HG02870 (cell line): Measurements from ENCODE around the gene RCC2.

Experiments used
- ATAC-seq: cut with Tn5 transposase; IDR thresholded peaks from one replicate; pipeline ENCODE4 v1.9.1; 2021; ENCODE audit warnings: mild to moderate bottlenecking, moderate library complexity; ENCODE audit not compliant: unreplicated experiment

The RCC2 gene

DNA sequence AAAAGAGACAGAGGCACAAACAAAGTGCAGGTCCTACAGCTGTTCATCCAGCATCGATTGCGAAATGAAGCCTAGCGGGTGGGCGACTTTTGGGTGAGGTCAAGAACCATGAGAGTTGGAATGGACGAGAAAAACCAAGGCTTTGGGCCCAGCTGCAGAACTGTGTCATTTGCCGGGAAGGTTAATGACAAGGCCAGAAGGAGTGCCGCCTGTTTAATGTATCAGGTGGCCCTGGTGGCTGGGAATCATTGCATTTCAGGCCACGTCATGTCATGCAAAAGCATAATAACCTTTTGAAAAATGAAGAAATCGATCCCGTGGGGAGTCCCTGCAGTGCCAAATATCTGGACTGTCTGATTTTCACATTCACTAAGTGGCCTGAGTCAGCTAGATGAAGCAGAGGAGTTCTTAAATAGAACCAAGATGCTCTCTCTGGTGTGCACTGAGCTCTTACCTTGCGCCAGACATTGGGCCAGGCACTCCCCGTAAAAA, 8.1 kb upstream of the RCC2 start:
- no peak for ATAC-seq

DNA sequence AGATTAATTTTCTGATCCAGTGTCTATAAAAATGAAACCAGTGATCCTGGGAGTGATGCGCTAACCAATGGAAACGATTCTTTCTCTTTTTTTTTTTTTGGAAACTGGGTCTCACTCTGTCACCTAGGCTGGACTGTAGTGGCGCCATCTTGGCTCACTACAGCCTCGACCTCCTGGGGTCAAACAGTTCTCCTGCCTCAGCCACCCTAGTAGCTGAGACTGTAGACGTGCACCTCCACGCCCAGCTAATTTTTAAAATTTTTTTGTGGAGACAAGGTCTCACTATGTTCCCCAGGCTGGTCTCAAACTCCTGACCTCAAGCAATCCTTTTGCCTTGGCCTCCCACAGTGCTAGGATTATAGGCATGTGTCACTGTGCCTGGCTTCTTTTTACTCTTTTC, 3.4 kb upstream of the RCC2 start:
- ATAC-seq: no peak

DNA sequence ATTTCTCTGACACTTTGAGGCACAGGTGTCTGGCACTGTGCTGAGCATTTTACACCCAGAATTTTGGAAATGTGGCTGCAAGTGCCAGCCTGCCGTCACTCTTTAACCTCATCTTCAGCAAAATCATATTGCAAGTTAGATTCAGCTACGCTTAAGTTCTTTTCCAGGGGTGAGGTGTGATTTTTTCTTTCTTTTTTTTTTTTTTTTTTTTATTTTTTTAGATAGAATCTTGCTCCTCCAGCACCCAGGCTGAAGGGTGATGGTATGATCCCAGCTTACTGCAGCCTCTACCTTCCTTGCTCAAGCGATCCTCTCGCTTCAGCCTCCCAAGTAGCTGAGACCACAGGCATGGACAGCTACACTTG, 2.5 kb upstream of the RCC2 start:
- no peak for ATAC-seq

DNA sequence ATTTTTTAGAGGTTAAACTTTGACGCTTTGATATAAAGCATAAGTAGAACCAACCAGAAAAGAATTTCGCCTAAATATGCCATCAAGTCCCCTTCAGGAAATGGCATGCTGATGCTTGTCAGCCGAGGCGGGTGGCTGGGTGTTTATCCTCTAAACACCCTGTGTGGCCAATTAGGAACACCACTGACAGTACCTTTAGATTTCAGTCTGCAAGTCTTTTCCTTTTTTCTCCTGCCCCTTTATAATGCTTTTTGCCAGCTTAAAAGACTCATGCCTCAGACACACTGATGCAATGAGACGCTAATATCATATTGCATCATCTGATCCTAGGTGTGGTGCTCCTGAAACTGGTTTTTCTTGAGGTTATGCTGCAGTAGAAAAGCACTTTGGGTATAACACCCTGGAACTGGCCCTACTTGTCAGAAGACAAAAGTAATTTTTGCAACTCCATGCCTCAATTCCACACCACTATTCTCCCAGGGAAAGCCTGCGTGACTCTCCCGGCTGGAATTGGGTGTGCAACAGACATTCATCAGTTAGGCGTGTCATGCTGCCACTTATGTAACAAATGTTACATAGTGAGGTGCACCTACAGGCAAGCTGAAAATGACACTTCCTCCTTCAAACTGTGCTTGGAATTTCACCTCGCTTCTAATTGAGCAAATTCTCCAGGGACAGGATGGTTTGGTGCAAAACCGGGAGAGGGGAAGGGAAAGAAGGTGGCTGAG, 2.0 kb upstream of the RCC2 start:
- no peak for ATAC-seq

DNA sequence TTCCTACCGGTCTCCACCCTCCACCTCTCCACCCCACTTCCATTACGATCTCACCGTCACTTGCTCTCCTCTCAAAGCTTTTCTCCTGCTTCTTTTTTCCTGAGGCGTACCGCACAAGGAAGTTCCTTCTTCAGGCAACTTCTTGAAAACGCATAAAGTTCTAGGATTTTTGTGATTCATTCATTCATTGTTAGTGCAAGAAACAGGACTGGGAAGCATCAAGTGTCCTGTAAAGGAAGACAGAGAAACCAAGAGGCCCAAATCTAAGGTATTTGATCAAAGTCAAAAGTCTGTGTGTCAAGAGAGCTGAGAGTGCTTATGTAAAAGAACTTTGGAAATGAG, 1.3 kb upstream of the RCC2 start:
- ATAC-seq: no peak

DNA sequence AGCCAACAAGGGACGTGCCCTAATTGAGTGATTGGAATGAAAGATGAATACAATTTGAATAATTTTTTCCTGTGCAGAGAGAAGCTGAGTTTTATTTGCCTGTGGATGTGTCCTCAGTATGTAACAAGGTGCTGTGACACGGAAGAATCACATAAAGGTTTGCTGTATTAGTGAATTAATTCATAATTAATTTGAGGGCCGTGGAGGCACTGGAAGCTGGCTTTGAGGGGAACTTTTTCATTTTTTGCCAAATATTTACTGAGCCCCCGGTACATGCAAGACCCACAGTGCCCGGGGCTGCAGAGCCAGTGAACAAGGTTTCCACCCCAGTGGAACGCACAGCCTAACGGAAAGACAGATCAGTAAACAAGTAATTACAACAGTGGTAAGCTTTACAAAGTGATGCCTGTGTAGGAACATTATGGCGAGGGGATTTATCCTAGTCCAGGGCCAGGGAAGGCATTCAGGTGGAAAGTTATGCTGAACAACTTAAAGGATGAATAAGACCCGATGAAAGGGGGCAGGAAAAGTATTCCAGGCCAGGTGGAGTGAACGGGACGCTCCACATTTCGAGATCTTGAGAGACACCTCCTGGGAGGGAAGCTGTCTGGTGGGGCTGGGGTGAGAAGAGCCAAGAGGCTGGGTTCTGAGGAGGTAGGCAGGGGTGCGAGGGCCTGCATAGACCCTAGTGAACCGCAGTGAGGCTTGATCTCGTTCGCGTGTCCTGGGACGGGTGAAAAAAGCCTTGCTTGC, 773 bp upstream of the RCC2 start:
- ATAC-seq: no peak

DNA sequence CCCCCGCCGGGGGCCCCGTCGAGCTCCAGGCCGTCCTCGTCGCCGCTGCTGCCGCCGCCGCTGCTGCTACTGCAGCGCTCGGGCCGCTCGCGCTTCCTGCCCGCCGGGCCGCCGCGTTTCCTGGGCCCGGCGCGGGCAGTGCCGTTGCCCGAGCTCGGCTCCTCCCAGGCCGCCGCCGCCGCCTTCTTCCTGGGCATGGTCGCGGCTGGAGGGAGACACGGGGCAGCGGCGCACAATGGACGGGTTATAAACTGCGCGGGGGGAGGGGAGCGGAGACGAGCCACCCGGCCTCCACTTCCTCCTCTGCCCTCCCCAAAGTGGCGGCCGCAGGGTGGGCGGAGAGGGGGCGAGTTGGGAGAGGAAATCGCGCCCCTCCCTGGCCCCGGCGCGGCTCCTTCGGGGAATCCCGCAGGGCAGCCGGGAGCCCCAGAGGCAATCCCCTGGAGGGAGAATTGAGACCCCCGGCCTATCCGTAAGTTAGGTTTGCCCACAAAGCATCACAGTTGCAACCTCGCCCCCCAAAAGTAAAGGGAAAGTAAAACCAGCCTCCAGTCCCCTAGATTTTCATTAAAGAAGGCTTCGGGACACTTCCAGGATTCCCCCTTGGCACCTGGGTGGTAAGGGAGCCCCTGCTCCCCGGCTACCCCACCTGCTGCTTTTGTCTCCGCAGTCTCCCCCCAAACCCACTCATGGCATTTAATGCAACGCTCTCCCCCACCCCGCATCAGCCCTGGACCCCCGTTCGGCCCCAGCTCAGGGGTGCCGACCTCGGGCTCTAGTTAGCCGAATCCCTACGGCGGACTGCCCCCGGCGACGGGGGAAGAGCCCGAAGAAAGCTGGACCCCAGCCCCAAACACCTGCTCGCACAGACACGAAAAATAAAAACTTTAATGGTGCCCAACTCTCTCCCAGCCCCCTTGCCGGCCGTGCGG, 893 bp downstream of the RCC2 start:
- no peak for ATAC-seq

DNA sequence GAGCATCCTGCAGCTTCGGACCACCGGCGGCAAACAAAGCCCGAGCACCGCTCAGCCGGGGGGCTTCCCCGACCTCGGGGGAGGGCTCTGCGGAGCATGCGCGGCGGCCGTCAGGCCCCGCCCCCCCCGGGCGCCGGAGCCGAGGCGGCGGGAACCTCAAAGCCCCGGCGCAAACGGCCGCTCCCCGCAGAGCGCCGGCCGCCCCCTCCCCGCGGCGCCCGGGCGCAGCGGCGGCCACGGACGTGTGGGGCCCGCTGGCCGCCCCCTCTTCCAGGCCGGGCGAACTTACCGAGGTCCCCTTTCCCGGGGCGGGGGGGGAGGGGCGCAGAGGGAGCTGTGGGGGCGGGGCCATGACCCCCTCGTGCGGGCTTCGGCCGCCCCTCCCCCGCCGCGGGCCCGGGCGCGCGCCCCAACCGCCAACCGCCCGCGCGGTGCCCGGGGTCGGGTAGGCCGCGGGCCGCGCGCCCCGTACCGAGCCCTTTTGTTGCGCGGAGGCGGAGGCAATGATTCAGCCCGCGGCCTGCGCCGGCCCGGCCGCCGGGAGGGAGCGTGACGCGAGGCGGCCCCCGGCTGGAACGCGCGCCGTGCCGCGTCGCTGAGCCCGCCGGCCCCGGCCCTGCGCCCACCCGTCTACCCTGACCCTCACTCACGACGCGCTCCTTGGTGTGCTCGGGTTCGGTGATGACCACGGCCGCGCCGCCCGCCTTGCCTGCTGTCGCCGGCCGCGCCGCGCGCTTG, 1.7 kb downstream of the RCC2 start:
- no peak for ATAC-seq

DNA sequence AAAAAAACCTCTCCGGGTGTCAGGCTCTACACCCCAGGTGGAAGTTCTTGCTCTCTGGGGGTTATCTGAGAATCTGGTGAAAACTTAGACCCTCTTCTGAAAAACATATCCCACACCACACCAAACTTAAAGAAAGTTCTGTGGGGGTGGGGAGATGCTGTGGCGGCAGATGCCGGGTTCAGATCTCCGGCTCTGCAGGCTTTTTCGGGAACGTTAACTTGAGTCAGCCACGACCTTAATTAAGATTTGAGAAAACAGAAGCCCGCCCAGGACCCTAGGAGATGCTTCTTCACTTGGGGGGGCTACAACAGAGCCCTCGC, 2.3 kb downstream of the RCC2 start:
- ATAC-seq: no peak

DNA sequence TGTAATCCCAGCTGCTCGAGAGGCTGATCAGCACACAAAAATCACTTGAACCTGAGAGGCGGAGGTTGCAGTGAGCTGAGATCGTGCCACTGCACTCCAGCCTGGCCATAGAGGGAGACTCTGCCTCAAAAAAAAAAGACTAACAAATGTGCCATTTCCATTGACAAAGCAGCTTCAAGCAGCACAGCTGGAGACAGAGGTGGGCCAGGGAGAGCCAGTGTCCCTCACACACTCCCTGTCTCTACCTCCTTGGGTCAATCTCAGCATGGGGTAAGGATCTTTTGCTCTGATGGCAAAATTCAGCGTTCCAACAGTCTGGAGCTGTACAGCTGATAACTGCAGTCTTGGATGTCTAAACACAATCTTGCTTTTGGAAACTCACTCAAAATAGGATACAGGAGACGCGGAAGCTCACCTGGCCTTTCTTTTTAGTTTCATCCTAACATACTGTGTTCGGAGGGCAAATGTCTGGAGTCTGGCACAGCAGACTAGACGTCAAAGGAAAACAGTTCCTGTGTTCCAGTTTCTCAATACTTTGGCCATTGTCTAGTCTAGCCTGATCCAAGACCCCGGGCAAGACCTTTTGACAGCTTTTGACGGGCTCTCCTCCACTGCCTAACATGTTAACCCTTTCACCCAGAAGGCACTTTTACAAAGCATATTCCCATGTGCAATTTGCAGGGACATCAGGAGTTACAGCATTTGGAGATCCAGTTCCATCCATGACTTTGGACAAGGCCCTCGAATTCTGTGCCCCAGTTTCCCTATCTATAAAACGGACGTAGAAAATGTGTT, 2.9 kb downstream of the RCC2 start:
- ATAC-seq: no peak

DNA sequence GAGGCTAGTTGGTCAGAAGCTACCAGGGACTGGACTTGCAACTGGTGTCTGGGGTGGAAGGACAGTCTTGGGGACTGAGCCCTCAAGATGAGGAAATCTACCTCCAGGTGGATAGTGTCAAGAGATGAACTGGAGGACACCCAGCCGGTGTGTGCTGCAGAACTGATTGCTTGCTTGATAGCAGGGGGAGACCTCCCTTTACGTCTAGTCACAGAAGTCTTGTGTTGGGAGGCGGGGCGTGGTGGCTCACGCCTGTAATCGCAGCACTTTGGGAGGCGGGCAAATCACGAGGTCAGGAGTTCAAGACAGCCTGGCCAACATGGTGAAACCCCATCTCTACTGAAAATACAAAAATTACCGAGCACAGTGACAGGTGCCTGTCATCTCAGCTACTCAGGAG, 4.9 kb downstream of the RCC2 start:
- ATAC-seq: no peak

DNA sequence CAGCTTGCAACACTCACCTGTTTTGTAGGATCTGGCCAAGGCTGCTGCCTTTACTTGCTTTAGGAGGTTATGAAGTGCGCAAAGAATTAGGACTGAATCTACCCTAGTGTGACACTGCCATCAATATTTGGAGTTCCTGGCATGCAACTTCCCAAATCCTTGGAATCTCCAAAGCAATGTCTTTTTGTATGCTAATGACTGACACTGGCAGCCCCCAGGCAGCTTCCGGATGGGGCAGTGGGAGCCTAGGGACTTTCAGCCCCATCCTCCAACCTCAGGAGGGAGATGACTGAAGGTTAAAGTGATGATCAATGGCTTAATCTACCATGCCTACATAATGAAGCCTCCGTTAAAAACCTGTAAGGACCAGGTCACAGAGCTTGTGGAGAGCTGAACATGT, 5.5 kb downstream of the RCC2 start:
- no peak for ATAC-seq

DNA sequence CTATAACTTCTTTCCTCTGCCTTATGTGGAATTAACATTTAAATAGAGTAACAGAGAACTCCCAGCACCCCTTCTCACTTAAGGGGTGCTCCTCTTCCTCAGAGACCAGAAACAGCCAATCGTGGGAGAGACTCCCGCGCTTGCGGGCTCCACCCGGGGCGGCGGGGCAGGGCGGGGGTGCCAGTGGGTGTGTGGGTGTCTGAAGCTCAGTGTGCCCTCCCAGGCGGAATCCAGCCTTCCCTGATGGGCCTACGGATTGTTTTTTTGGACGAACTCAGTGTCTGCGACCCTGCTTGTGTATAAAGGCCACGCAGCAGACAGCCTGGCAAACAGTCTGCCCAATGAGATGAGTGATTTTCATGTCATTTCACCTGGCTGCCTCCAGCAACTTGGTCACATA, 6.2 kb downstream of the RCC2 start:
- no peak for ATAC-seq

DNA sequence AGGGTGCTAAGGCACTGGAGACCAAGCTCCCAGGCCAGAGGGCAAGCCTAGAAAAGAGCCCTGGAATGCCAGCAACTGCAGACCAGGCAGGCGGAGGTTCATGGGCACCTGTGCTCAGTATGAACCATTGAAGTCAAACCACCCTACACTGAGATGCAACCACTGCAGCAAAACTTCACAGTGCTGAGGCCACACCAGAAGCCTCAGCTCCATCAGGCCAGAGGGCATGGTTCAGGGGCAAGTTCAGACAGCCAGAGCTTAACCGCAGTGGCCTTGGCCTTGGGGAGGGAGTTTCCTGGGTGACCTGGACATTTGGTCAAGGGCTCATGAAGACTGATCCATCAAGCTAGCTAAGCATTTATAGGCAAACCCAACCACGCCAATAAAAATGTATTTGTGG, 7.1 kb downstream of the RCC2 start:
- ATAC-seq: no peak

DNA sequence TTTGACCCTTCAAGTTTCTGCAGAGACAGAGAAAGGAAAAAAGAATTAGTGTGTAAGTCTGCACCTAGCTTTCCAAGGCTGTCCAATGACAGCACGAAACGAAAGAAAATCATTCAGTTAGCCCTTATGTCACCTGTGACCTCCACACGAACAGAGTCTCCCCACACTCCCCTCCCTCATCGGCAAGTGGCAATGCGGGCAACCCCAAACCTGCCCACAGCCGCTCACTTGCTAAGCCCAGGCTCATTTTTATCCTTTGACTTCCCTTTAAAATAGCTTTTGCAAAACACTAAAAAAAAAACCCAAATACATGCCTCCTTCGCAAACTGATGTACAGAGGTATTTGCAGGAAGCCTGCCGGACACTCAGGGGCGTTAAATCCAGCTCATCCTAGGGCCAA, 10.3 kb downstream of the RCC2 start:
- no peak for ATAC-seq

DNA sequence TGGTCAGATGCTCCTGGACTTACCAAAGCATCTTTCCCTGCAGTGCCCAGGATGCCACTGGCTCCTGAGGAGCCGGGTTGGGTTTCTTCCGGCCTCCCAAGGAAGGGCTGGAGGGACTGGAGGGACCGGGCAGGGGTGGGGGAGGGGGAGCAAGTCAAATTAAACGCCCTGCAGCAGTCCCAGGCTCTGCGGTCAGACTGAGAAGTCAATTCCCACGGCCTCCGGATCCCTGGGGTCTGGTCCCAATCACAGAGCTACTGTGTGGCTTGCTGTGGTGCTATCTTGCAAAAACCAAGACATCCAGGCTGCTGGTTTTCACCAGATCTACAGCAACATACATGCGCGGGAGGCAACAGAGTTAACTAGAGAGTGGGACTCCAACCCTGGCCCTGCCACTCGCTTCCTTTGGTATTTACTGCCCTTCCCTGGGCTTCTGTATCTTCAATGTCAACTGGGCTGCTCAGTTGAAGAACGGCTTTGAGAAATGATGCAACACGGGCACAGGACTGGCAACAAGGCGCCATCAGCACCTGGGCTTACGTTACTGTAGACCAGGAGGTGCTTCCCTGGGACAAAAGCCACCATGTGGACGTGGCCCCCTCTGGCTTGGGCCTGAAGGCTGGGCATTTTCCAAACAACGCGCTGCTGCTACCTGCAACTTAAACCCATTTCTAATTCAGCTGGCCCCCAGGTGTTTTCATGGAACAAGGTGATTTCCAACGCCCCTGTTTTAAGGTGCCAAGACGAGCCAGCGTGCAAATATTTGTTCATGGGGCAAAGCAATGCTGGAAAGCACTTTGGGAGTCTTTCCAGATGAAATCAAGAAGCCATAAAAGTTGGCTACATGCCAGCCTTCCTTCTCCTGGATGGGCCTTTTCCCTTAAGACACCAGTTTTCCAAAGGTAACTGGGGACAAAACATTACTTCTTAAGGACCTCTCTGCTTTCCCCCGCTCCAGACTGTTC, 11.5 kb downstream of the RCC2 start:
- no peak for ATAC-seq

DNA sequence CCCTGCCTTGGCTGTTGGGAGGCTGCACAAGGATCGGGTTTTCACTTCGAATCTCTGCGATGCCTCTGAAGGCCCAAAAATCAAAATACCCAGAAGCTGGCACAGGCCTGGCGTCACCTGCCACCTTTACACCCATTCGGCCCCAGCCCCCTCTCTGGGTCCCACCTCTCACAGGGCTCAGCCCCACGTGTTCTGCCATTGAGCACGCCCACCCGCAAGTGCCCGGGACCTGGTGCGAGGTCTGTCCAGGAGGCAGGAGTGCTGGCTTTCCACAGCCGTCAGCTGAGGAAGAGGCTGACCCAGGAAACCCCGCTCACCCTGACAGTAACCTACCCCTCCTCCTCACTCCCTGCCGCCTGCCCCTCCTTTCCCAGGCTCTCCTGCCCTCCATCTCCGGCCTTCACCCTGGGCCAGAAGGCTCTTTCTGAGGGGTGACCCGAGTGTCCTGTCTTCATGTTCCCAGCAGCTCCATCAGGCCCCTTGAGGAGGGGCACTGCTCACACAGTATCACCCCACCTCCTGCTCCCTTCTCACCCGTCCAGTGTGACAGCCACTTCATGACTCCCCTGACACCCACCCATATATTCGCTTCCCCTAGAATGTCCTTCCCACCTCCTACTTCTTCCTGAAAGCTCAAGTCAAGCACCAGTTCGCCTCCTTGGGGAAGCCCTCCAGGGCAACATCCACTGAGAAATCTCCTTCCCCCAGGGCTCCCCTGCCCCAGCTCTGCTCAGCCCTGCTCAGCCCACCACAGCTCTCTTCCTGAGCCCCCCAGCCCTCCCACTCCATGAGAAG, 13.5 kb downstream of the RCC2 start:
- no peak for ATAC-seq

DNA sequence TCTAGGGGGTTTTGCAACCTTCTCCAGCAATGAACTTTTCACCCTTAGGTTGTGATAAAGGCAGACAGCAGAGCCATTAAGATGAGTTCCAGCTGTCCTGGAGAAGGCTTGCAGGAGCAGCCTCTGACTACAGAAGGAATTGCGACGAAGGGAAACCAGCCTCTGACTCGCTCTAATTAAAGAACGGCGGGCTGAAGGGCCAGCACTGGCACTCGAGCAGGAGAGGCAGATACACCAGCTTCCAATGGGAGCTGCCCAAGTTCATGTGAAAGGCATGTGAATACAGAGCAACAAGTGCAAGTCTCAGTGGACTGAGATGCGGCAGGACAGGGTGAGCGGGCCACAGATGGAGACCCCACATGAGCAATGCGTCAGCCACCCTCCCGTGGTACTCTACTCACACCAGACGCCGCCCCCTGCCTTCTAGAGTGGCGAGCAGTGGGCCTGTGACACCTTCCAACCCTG, 15.7 kb downstream of the RCC2 start:
- no peak for ATAC-seq
